GM12864 (cell line): Measurements from ENCODE around the gene CHAD.

Experiments used
- DNase-seq: peaks from one replicate; pipeline ENCODE4 v3.0.0-alpha.2; 2011; ENCODE audit warnings: low read depth
- H3K4me3 ChIP-seq: 2 replicates; pipeline ENCODE4 v1.5.1; 2011; ENCODE audit warnings: mild to moderate bottlenecking, low read depth, low read length, control low read depth
- TF ChIP-seq, protein P1 (sequence below): IDR thresholded peaks from 2 replicates; pipeline ENCODE4 v1.5.1; 2011; ENCODE audit warnings: low read depth, mild to moderate bottlenecking, moderate library complexity, low read length, control low read depth, inconsistent platforms; ENCODE audit errors: missing control alignments

CHAD gene

DNA sequence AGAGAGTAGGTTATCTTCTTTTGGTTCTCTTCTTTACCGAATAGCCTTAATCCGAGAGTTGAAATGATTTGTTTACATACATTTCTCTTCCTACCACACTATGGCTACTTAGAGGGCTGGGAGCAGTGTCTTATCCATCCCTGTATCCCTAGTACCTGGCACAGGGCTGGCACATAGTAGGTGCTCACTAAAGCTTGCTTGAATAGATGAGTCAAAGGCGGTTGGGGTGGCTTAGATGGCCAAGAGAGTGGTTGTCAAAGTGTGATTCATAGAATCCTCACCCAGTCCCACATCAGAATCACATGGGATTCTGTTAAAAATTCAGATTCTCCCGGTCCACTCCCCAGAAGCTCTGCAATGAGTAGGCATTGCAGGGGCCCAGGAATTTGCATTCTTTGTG is 11.1 kb downstream of the CHAD start:
- no peak for DNase-seq
- TF ChIP-seq, protein P1, sequence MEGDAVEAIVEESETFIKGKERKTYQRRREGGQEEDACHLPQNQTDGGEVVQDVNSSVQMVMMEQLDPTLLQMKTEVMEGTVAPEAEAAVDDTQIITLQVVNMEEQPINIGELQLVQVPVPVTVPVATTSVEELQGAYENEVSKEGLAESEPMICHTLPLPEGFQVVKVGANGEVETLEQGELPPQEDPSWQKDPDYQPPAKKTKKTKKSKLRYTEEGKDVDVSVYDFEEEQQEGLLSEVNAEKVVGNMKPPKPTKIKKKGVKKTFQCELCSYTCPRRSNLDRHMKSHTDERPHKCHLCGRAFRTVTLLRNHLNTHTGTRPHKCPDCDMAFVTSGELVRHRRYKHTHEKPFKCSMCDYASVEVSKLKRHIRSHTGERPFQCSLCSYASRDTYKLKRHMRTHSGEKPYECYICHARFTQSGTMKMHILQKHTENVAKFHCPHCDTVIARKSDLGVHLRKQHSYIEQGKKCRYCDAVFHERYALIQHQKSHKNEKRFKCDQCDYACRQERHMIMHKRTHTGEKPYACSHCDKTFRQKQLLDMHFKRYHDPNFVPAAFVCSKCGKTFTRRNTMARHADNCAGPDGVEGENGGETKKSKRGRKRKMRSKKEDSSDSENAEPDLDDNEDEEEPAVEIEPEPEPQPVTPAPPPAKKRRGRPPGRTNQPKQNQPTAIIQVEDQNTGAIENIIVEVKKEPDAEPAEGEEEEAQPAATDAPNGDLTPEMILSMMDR = no peak
- H3K4me3 ChIP-seq = no peak overlapping the region

DNA sequence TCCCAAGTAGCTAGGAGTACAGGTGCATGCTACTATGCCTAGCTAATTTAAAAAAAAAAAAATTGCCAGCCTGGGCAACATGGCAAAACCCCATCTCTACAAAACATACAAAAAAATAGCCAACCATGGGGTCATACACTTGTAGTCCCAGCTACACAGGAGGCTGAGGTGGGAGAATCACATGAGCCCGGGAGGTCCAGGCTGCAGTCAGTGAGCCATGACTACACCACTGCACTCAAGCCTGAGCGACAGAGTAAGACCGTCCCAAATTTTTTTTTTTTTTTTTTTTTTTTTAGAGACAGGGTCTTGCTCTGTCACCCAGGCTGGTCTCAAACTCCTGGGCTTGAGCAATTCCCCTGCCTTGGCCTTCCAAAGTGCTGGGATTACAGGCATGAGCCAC is 14.8 kb downstream of the CHAD start:
- DNase-seq = no peak
- TF ChIP-seq, protein P1 = no peak

DNA sequence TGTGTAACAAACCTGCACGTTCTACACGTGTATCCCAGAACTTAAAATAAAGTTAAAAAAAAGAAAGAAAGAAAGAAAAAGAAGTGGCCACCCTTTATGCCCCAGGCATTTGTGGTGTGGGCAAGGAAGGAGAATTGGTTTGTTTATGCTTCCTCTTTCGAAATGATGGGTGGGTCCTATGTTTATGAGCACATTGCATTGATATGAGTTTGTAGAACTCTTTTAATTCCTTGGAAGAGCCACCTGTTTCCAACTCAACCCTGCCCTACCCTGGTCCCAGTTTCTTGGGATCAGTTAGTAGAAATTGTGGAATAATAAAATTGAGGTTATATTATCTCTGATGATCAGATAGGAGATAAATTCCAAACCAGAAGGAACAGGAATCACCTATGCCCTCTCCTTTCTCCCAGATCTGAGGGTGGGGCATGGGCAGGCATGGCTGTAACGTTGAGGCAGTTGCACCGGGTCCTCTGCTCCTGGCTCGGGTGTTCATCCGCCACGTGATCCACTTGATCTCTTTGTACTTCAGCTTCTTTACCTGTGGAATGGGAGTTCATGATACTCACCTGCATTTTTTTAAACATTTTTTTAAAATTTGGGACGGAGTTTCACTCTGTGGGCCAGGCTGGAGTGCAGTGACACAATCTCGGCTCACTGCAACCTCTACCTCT is 15.9 kb downstream of the CHAD start:
- no peak for DNase-seq
- TF ChIP-seq, protein P1 = no peak
- no peak overlapping the region for H3K4me3 ChIP-seq

More for the DNA sequence above, 14.8 kb downstream of the CHAD start:
- H3K4me3 ChIP-seq = no peak overlapping the region

DNA sequence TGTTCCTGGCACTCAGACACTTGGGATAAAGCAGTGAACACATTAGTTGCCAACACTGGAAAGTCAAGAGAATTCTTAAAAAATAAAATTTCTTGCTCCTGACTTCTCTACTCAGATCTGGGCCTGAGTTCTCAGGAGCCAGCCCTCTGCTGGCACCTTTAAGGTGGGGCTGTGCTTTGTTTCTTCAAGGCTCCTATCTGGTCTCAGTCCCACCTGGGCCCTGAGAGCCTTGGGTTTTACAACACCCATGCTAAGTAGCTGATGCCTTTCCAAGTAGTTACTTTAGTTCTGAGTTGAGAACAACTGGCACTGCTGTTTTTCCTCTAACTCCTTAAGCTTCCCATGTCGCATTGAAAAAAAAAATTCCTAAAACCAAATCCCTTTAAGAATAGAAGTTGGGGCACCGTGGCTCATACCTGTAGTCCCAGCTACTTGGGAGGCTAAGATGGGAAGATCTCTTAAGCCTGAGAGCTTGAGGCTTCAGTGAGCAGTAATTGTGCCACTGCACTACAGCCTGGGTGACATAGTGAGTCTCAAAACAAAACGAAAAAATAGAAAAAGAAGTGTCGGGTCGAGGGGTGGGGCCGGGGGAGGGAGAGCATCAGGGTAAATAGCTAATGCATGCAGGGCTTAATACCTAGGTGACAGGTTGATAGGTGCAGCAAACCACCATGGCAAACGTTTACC is 16.6 kb downstream of the CHAD start:
- H3K4me3 ChIP-seq = no peak overlapping the region
- TF ChIP-seq, protein P1 = no peak
- no peak for DNase-seq

DNA sequence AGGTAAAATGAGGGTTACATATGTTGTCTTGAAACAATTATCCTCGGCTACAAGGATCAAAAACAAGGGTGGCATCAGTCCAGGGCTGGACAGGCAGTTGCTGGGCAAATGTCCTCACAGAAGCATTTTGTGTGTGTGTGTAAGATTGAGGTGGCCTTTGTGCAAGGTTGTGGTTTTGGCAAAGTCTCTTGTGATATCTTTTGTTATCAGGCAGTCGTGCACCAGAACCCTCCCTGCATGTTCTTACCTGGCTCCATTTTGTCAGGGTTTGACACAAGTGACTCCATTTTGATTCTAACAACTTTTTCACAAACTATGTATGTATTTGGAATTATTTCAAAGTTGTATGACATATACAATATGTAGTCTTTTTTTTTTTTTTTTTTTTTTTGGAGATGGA is 20.0 kb downstream of the CHAD start:
- TF ChIP-seq, protein P1 = no peak
- no peak overlapping the region for H3K4me3 ChIP-seq
- no peak for DNase-seq

DNA sequence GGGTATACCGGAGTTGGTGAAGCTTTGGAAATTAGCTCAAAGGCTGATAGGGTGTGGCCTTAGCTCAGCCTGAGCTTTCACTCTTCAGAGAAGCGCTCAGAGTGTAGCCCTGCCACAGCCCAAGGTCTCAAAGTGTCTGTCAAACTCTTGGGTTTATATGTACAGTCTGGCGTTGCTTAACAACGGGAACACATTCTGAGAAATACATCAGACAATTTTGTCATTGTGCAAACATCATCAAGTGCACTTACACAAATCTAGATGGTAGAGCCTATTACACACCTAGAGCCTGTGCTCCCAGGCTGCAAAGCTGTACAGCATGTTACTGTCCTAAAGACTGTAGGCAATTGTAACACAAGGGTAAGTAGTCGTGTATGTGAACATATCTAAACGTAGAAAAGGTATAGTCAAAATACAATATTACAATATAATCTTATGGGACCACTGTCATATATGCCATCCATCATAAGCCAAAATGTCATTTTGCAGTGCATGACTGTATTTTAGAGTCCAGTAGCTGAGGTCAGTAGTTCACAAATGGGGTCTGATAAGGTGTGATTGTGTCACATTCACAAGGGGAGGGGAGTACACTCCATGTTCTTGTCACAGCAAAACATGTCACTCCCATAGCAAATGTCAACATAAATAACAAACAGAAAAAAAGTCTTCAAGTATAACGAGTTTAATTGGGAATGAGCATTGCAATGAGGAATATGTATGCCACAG is 20.6 kb downstream of the CHAD start:
- TF ChIP-seq, protein P1 = no peak

More for the DNA sequence above, 20.6 kb downstream of the CHAD start:
- H3K4me3 ChIP-seq = no peak overlapping the region
- DNase-seq = no peak
